H9 (cell line): ENCODE data around the gene C3orf20. TPM values are rescaled to one million over a fixed set of nuclear protein-coding genes. Genes with fewer than 3 reads are reported as not detected.

Experiments
- DNase-seq: peaks from one replicate; pipeline ENCODE4 v3.0.0-alpha.2; 2017
- H2AFZ ChIP-seq: one replicate; pipeline ENCODE4 v1.6.1; 2013; ENCODE audit warnings: mild to moderate bottlenecking, low read length, control low read depth, moderate library complexity
- H2AK5ac ChIP-seq: 2 replicates; pipeline ENCODE4 v1.6.1; 2013; ENCODE audit warnings: low read length, control low read depth, mixed read lengths; ENCODE audit not compliant: insufficient read length
- H2BK120ac ChIP-seq: one replicate; pipeline ENCODE4 v1.6.1; 2013; ENCODE audit warnings: low read depth, mild to moderate bottlenecking, low read length, control low read depth, inconsistent platforms; ENCODE audit not compliant: poor library complexity, severe bottlenecking
- H2BK12ac ChIP-seq: 2 replicates; pipeline ENCODE4 v1.6.1; 2013; ENCODE audit warnings: low read length, control low read depth, mixed read lengths, low read depth; ENCODE audit not compliant: insufficient read length
- H2BK15ac ChIP-seq: 2 replicates; pipeline ENCODE4 v1.6.1; 2013; ENCODE audit warnings: low read depth, low read length, control low read depth
- H2BK20ac ChIP-seq: one replicate; pipeline ENCODE4 v1.6.1; 2013; ENCODE audit warnings: low read depth, mild to moderate bottlenecking, low read length, control low read depth, inconsistent platforms; ENCODE audit not compliant: poor library complexity, severe bottlenecking
- H2BK5ac ChIP-seq: 2 replicates; pipeline ENCODE4 v1.6.1; 2013; ENCODE audit warnings: low read length, control low read depth, mixed read lengths; ENCODE audit not compliant: insufficient read length
- H3K14ac ChIP-seq: 2 replicates; pipeline ENCODE4 v1.6.1; 2013; ENCODE audit warnings: low read length, control low read depth; ENCODE audit not compliant: insufficient read depth
- H3K18ac ChIP-seq: 2 replicates; pipeline ENCODE4 v1.6.1; 2013; ENCODE audit warnings: low read depth, mild to moderate bottlenecking, mixed read lengths, low read length, control low read depth; ENCODE audit not compliant: insufficient read length
- H3K23ac ChIP-seq: 2 replicates; pipeline ENCODE4 v1.6.1; 2013; ENCODE audit warnings: low read length, control low read depth, mixed read lengths, low read depth; ENCODE audit not compliant: insufficient read length
- H3K23me2 ChIP-seq: 2 replicates; pipeline ENCODE4 v1.6.1; 2013; ENCODE audit warnings: low read depth, mild to moderate bottlenecking, mixed read lengths, low read length, control low read depth; ENCODE audit not compliant: insufficient read length, poor library complexity, severe bottlenecking
- H3K27ac ChIP-seq: 2 replicates; pipeline ENCODE4 v1.5.1; 2013; ENCODE audit warnings: low read length, control low read depth, mixed read lengths, low read depth; ENCODE audit not compliant: insufficient read length
- H3K27me3 ChIP-seq: 2 replicates; pipeline ENCODE4 v1.6.1; 2013; ENCODE audit warnings: low read length, control low read depth, inconsistent platforms; ENCODE audit not compliant: insufficient read depth
- H3K4ac ChIP-seq: 2 replicates; pipeline ENCODE4 v1.6.1; 2013; ENCODE audit warnings: low read depth, mild to moderate bottlenecking, control low read depth, inconsistent platforms, low read length, moderate library complexity
- H3K4me1 ChIP-seq: 2 replicates; pipeline ENCODE4 v1.6.1; 2013; ENCODE audit warnings: low read length, control low read depth, inconsistent platforms; ENCODE audit not compliant: insufficient read depth
- H3K4me2 ChIP-seq: 2 replicates; pipeline ENCODE4 v1.6.1; 2013; ENCODE audit warnings: low read length, control low read depth, mixed read lengths; ENCODE audit not compliant: insufficient read length, insufficient read depth
- H3K56ac ChIP-seq: 2 replicates; pipeline ENCODE4 v1.6.1; 2013; ENCODE audit warnings: low read depth, mild to moderate bottlenecking, mixed read lengths, low read length, control low read depth; ENCODE audit not compliant: insufficient read length
- H3K79me1 ChIP-seq: 2 replicates; pipeline ENCODE4 v1.6.1; 2013; ENCODE audit warnings: low read depth, mild to moderate bottlenecking, moderate library complexity, low read length, control low read depth, inconsistent platforms; ENCODE audit not compliant: insufficient read depth, poor library complexity, severe bottlenecking
- H3K79me2 ChIP-seq: 2 replicates; pipeline ENCODE4 v1.6.1; 2013; ENCODE audit warnings: low read length, control low read depth, inconsistent platforms; ENCODE audit not compliant: insufficient read depth
- H3K9ac ChIP-seq: 2 replicates; pipeline ENCODE4 v1.6.1; 2013; ENCODE audit warnings: low read length, control low read depth, mixed read lengths; ENCODE audit not compliant: insufficient read length; ENCODE audit errors: extremely low read depth
- H3K9me3 ChIP-seq: one replicate; pipeline ENCODE4 v1.6.1; 2013; ENCODE audit warnings: low read depth, low read length, inconsistent platforms; ENCODE audit not compliant: control insufficient read depth
- H3T11ph ChIP-seq: one replicate; pipeline ENCODE4 v1.6.1; 2013; ENCODE audit warnings: mild to moderate bottlenecking, low read length, control low read depth, inconsistent platforms
- H4K20me1 ChIP-seq: one replicate; pipeline ENCODE4 v1.6.1; 2013; ENCODE audit not compliant: control insufficient read depth, insufficient read length, insufficient read depth
- H4K5ac ChIP-seq: 2 replicates; pipeline ENCODE4 v1.6.1; 2013; ENCODE audit warnings: low read depth, mild to moderate bottlenecking, mixed read lengths, low read length, control low read depth; ENCODE audit not compliant: insufficient read length
- H4K8ac ChIP-seq: replicated peaks from 2 replicates; pipeline ENCODE4 v1.6.1; 2013; ENCODE audit warnings: low read length, control low read depth, mixed read lengths, low read depth; ENCODE audit not compliant: insufficient read length
- H4K91ac ChIP-seq: 2 replicates; pipeline ENCODE4 v1.6.1; 2013; ENCODE audit warnings: low read depth, mild to moderate bottlenecking, moderate library complexity, mixed read lengths, low read length, control low read depth; ENCODE audit not compliant: insufficient read length
- H3K27ac Mint-ChIP-seq, 3 experiments: 2 replicates in 2 of 3; 3 replicates in 1 of 3; pipeline ENCODE4 v1.8.0; 2020 to 2021; ENCODE audit warnings: mixed read lengths in 3 of 3, mild to moderate bottlenecking in 1 of 3, moderate library complexity in 1 of 3
- H3K27me3 Mint-ChIP-seq: 2 replicates; pipeline ENCODE4 v1.8.0; 2021; ENCODE audit warnings: low read depth, mild to moderate bottlenecking, moderate library complexity, mixed read lengths
- H3K36me3 Mint-ChIP-seq, 3 experiments: 2 replicates in 2 of 3; 3 replicates in 1 of 3; pipeline ENCODE4 v1.8.0; 2020 to 2021; ENCODE audit warnings: low read depth in 3 of 3, mixed read lengths in 3 of 3; ENCODE audit not compliant: insufficient read depth in 1 of 3
- H3K4me1 Mint-ChIP-seq, 2 experiments: 2 replicates each; pipeline ENCODE4 v1.8.0; 2020; ENCODE audit warnings: mixed read lengths in 2 of 2
- H3K4me3 Mint-ChIP-seq, 2 experiments: 2 replicates in 1 of 2; 3 replicates in 1 of 2; pipeline ENCODE4 v1.8.0; 2020 to 2021; ENCODE audit warnings: mild to moderate bottlenecking in 2 of 2, mixed read lengths in 2 of 2, moderate library complexity in 1 of 2
- H3K9me3 Mint-ChIP-seq, 2 experiments: 2 replicates in 1 of 2; 3 replicates in 1 of 2; pipeline ENCODE4 v1.8.0; 2020; ENCODE audit warnings: mild to moderate bottlenecking in 2 of 2, mixed read lengths in 2 of 2, moderate library complexity in 1 of 2
- CTCF ChIP-seq: fragments of 200-600 bp; sonication (generic); conservative IDR thresholded peaks from 3 replicates; pipeline ENCODE4 v1.8.0; 2021; ENCODE audit warnings: antibody characterized with exemption, mild to moderate bottlenecking
- WGBS: extraction: QIAGEN DNeasy Blood & Tissue Kit; methylation state at CpG from one replicate; pipeline ENCODE4 v1.1.7; 2013; ENCODE audit warnings: missing lambda C conversion rate, low lambda C conversion rate, mixed read lengths; ENCODE audit not compliant: insufficient read length; ENCODE audit errors: extremely low coverage; 5-methylcytosine and 5-hydroxymethylcytosine counted together
- total RNA-seq: library from RNA; stranded (reverse); gene quantifications from 2 replicates; pipeline ENCODE4 v1.2.1, GENCODE V29; 2021

C3orf20 gene
- total RNA-seq, 1 experiment from 2014 or later = not detected

GRCh38 chr3:14771593-14772497 lies 96.9 kb downstream of the C3orf20 start:
- DNase-seq = no peak
- H3K23me2 ChIP-seq = no peaks in the 10 kb centered on the region
- no peak overlapping the region for H4K8ac ChIP-seq
- H4K5ac ChIP-seq = no peak overlapping the region
- WGBS = no CpG with 5 or more reads among the region's 18 CpGs
- no peak overlapping the region for H4K91ac ChIP-seq
- H2AK5ac ChIP-seq = no peak overlapping the region
- H2AFZ ChIP-seq = no peak overlapping the region
- no peak overlapping the region for H2BK12ac ChIP-seq
- H2BK120ac ChIP-seq = no peak overlapping the region
- H3K9me3 Mint-ChIP-seq = no peaks in the 10 kb centered on the region; a peak in 1 of 5 replicates
- H3K14ac ChIP-seq = no peak overlapping the region
- H3K18ac ChIP-seq = no peak overlapping the region
- H3K79me2 ChIP-seq = no peaks in the 10 kb centered on the region
- H3K4me1 ChIP-seq = no peaks in the 10 kb centered on the region
- H2BK20ac ChIP-seq = no peak overlapping the region
- H4K20me1 ChIP-seq = no peaks in the 10 kb centered on the region
- no peak overlapping the region for H3K56ac ChIP-seq
- H3K4ac ChIP-seq = no peak overlapping the region
- no peak overlapping the region for H2BK15ac ChIP-seq
- H3K4me2 ChIP-seq = no peak overlapping the region
- no peaks in the 10 kb centered on the region; a peak in 1 of 7 replicates for H3K36me3 Mint-ChIP-seq
- no peak overlapping the region; a peak in 1 of 5 replicates for H3K4me3 Mint-ChIP-seq
- H3K4me1 Mint-ChIP-seq = peaks cover 3 to 22% of the 10 kb centered on the region in 2 experiments
- H3K27me3 Mint-ChIP-seq = no peaks in the 10 kb centered on the region
- H3K9ac ChIP-seq = no peak overlapping the region
- TF ChIP-seq CTCF = no peak
- H3K27ac Mint-ChIP-seq = no peak overlapping the region
- no peaks in the 10 kb centered on the region for H3K27me3 ChIP-seq
- H3T11ph ChIP-seq = no peak overlapping the region
- no peaks in the 10 kb centered on the region for H3K9me3 ChIP-seq
- no peak overlapping the region for H3K27ac ChIP-seq
- H3K23ac ChIP-seq = no peak overlapping the region
- no peaks in the 10 kb centered on the region for H3K79me1 ChIP-seq
- no peak overlapping the region for H2BK5ac ChIP-seq
